ENCODE data around the gene CACNA2D3. TPM values are rescaled to one million over a fixed set of nuclear protein-coding genes. Genes with fewer than 3 reads are reported as not detected.

The CACNA2D3 gene
- total RNA-seq, 4 donors from 2014 or later = 0.83 to 5.0 (median 2.5) TPM

GRCh38 chr3:54599716-54600115 lies 477.4 kb downstream of the CACNA2D3 start:
- no peaks in the 10 kb centered on the region for H3K36me3 ChIP-seq
- H3K27me3 ChIP-seq = no peaks in the 10 kb centered on the region
- no peak for DNase-seq
- no peak overlapping the region for H3K27ac ChIP-seq
- no peaks in the 10 kb centered on the region for H3K4me1 ChIP-seq
- intact Hi-C loops (cut with DNase I; ENCODE audit: low total_unique reads) = no loop called here
- TF ChIP-seq CTCF (IDR thresholded peaks at IDR 0.05) = no peak
- TF ChIP-seq POLR2A (IDR thresholded peaks at IDR 0.05) = no peak
- no peaks in the 10 kb centered on the region for H3K9me3 ChIP-seq
- no peak overlapping the region for H3K4me3 ChIP-seq

- Histone ChIP-seq H3K9me3 (no peaks in the 10 kb centered on the region), H3K27me3 (no peaks in the 10 kb centered on the region), H3K36me3 (no peaks in the 10 kb centered on the region), H3K4me3 (no peak overlapping the region), H3K4me1 (no peaks in the 10 kb centered on the region), H3K27ac (no peak overlapping the region)
- intact Hi-C loops (cut with DNase I; ENCODE audit: low total_unique reads) = no loop called here
- TF ChIP-seq CTCF (IDR thresholded peaks at IDR 0.05) (no peak), POLR2A (IDR thresholded peaks at IDR 0.05) (no peak)
- no peak for DNase-seq
Observed at GRCh38 chr3:54600441-54601204, 478.3 kb downstream of the CACNA2D3 start.

- no peaks in the 10 kb centered on the region for H3K27me3 ChIP-seq
- DNase-seq = no peak
- intact Hi-C loops (cut with DNase I; ENCODE audit: low total_unique reads) = no loop called here
Observed at GRCh38 chr3:54604495-54604894, 482.1 kb downstream of the CACNA2D3 start.

GRCh38 chr3:54608041-54608440 lies 485.7 kb downstream of the CACNA2D3 start:
- intact Hi-C loops (cut with DNase I; ENCODE audit: low total_unique reads) = no loop called here
- no peak overlapping the region for H3K27ac ChIP-seq
- no peaks in the 10 kb centered on the region for H3K27me3 ChIP-seq
- no peak for TF ChIP-seq POLR2A (IDR thresholded peaks at IDR 0.05)
- TF ChIP-seq CTCF (IDR thresholded peaks at IDR 0.05) = no peak
- no peaks in the 10 kb centered on the region for H3K9me3 ChIP-seq
- H3K36me3 ChIP-seq = no peaks in the 10 kb centered on the region
- DNase-seq = no peak
- no peaks in the 10 kb centered on the region for H3K4me1 ChIP-seq
- H3K4me3 ChIP-seq = no peak overlapping the region

More at GRCh38 chr3:54604495-54604894, 482.1 kb downstream of the CACNA2D3 start:
- Histone ChIP-seq H3K4me1 (no peaks in the 10 kb centered on the region), H3K4me3 (no peak overlapping the region), H3K36me3 (no peaks in the 10 kb centered on the region), H3K27ac (no peak overlapping the region), H3K9me3 (no peaks in the 10 kb centered on the region)
- TF ChIP-seq POLR2A (IDR thresholded peaks at IDR 0.05) (no peak), CTCF (IDR thresholded peaks at IDR 0.05) (no peak)

GRCh38 chr3:54619053-54619452 lies 496.7 kb downstream of the CACNA2D3 start:
- DNase-seq = no peak

More at GRCh38 chr3:54619053-54619452, 496.7 kb downstream of the CACNA2D3 start:
- Histone ChIP-seq H3K4me3 (no peak overlapping the region), H3K36me3 (no peaks in the 10 kb centered on the region), H3K27ac (no peak overlapping the region), H3K27me3 (no peaks in the 10 kb centered on the region), H3K9me3 (peaks cover 0 to 3% of the 10 kb centered on the region in 2 donors), H3K4me1 (no peaks in the 10 kb centered on the region)
- intact Hi-C loops (cut with DNase I; ENCODE audit: low total_unique reads) = no loop called here
- TF ChIP-seq POLR2A (IDR thresholded peaks at IDR 0.05) (no peak), CTCF (IDR thresholded peaks at IDR 0.05) (no peak)

Data from uterus (tissue), 4 donors.